H1 (cell line): ENCODE data around the gene RTN4. TPM values are rescaled to one million over a fixed set of nuclear protein-coding genes. Genes with fewer than 3 reads are reported as not detected.
A peak's percentile ranks its signal among the peaks of the same experiment; 100 is the strongest.

ENCODE experiments used
- CTCF ChIA-PET: fragments of 300-600 bp; sonication (Branson Sonifier 250); formaldehyde crosslinking; loops from one replicate; lab custom pipeline; 2021; ENCODE audit not compliant: partially characterized antibody; lab: Charles Lee
- POLR2A ChIA-PET: fragments of 300-600 bp; sonication (Branson Sonifier 250); formaldehyde crosslinking; loops from one replicate; lab custom pipeline; 2021; ENCODE audit warnings: inconsistent platforms; ENCODE audit not compliant: partially characterized antibody; lab: Charles Lee
- DNase-seq, 2 experiments: peaks; one replicate each; pipeline versions ENCODE4 v3.0.0 to v3.0.0-alpha.2; 2010 to 2022; ENCODE audit warnings: low spot score in 2 of 2, low read depth in 1 of 2, mixed read lengths in 1 of 2
- FAIRE-seq: peaks from 2 replicates; lab custom pipeline; 2011; peaks lifted over from hg19 to GRCh38; lab: Jason Lieb, UNC
- H2AFZ ChIP-seq: 2 replicates; pipeline ENCODE4 v1.8.1; 2012; ENCODE audit warnings: low read length, inconsistent platforms
- H2AK5ac ChIP-seq: 2 replicates; pipeline ENCODE4 v1.6.1; 2013; ENCODE audit warnings: low read depth, low read length
- H2BK120ac ChIP-seq: replicated peaks from 2 replicates; pipeline ENCODE3; 2013; ENCODE audit warnings: low read depth, low read length, inconsistent platforms
- H2BK12ac ChIP-seq: 2 replicates; pipeline ENCODE4 v1.6.1; 2013; ENCODE audit warnings: low read depth, low read length
- H2BK15ac ChIP-seq: 2 replicates; pipeline ENCODE4 v1.6.1; 2013; ENCODE audit warnings: low read length
- H2BK20ac ChIP-seq: 2 replicates; pipeline ENCODE4 v1.6.1; 2013; ENCODE audit warnings: low read length
- H2BK5ac ChIP-seq: 2 replicates; pipeline ENCODE4 v1.6.1; 2013; ENCODE audit warnings: low read depth, low read length
- H3K14ac ChIP-seq: 2 replicates; pipeline ENCODE4 v1.6.1; 2013; ENCODE audit warnings: inconsistent platforms; ENCODE audit not compliant: insufficient read length
- H3K18ac ChIP-seq: 2 replicates; pipeline ENCODE4 v1.6.1; 2013; ENCODE audit warnings: low read length; ENCODE audit errors: extremely low read depth
- H3K23ac ChIP-seq: 2 replicates; pipeline ENCODE4 v1.6.1; 2013; ENCODE audit warnings: inconsistent platforms; ENCODE audit not compliant: insufficient read length
- H3K23me2 ChIP-seq: 2 replicates; pipeline ENCODE4 v1.6.1; 2013; ENCODE audit warnings: low read depth, low read length
- H3K27ac ChIP-seq: 2 replicates; pipeline ENCODE4 v1.6.1; 2011; ENCODE audit warnings: low read depth, low read length, inconsistent platforms
- H3K27me3 ChIP-seq, 4 experiments: replicated peaks in 1 of 4; 1 replicate in 1 of 4; 2 replicates in 3 of 4; pipeline versions ENCODE4 v1.6.1 to v1.8.1; 2011 to 2013; ENCODE audit warnings: low read length in 3 of 4, mild to moderate bottlenecking in 3 of 4, inconsistent platforms in 2 of 4, mixed read lengths in 2 of 4, moderate library complexity in 1 of 4; ENCODE audit not compliant: control insufficient read depth in 3 of 4, insufficient read depth in 3 of 4; ENCODE audit errors: extremely low read depth in 1 of 4
- H3K36me3 ChIP-seq, 4 experiments: 2 replicates each; pipeline versions ENCODE4 v1.6.1 to v1.8.1; 2011 to 2013; ENCODE audit warnings: mild to moderate bottlenecking in 4 of 4, low read length in 3 of 4, moderate library complexity in 2 of 4, control low read depth in 1 of 4, inconsistent platforms in 1 of 4; ENCODE audit not compliant: insufficient read depth in 4 of 4, control insufficient read depth in 2 of 4
- H3K4ac ChIP-seq: replicated peaks from 2 replicates; pipeline ENCODE3; 2013; ENCODE audit warnings: low read length, low read depth, mixed read lengths, inconsistent platforms; ENCODE audit not compliant: insufficient read length
- H3K4me1 ChIP-seq, 4 experiments: replicated peaks in 1 of 4; 1 replicate in 1 of 4; 2 replicates in 3 of 4; pipeline versions ENCODE4 v1.6.1 to v1.8.1; 2011 to 2013; ENCODE audit warnings: low read length in 3 of 4, inconsistent platforms in 2 of 4, mixed read lengths in 1 of 4; ENCODE audit not compliant: insufficient read depth in 4 of 4, control insufficient read depth in 3 of 4
- H3K4me2 ChIP-seq, 2 experiments: 2 replicates each; pipeline versions ENCODE4 v1.6.1 to v1.8.1; 2011 to 2013; ENCODE audit warnings: low read depth in 2 of 2, low read length in 2 of 2, control low read depth in 1 of 2, inconsistent platforms in 1 of 2, mild to moderate bottlenecking in 1 of 2; ENCODE audit not compliant: insufficient read depth in 1 of 2
- H3K4me3 ChIP-seq, 4 experiments: fragments of 200-600, 300-600 bp in 1 of 4; sonication (generic), shearing (Covaris generic), sonication (Bioruptor Twin) in 1 of 4; 2 replicates each; pipeline versions ENCODE4 v1.5.1 to v1.8.1; 2011 to 2016; ENCODE audit warnings: low read length in 4 of 4, low read depth in 3 of 4, control low read depth in 2 of 4, inconsistent platforms in 2 of 4, mild to moderate bottlenecking in 2 of 4, mixed read lengths in 1 of 4, moderate library complexity in 1 of 4; ENCODE audit not compliant: insufficient read depth in 2 of 4; ENCODE audit errors: extremely low read depth in 1 of 4
- H3K56ac ChIP-seq: replicated peaks from 2 replicates; pipeline ENCODE3; 2013; ENCODE audit warnings: low read depth, mild to moderate bottlenecking, mixed read lengths, low read length, inconsistent platforms; ENCODE audit not compliant: insufficient read length
- H3K79me1 ChIP-seq: 2 replicates; pipeline ENCODE4 v1.6.1; 2013; ENCODE audit warnings: low read depth, low read length, control low read depth
- H3K79me2 ChIP-seq, 2 experiments: 2 replicates each; pipeline versions ENCODE4 v1.6.1 to v1.8.1; 2012 to 2013; ENCODE audit warnings: low read length in 2 of 2, mild to moderate bottlenecking in 2 of 2, inconsistent platforms in 1 of 2; ENCODE audit not compliant: insufficient read depth in 2 of 2, control insufficient read depth in 1 of 2
- H3K9ac ChIP-seq, 4 experiments: replicated peaks in 1 of 4; 1 replicate in 1 of 4; 2 replicates in 3 of 4; pipeline versions ENCODE4 v1.6.1 to v1.8.1; 2011 to 2013; ENCODE audit warnings: low read depth in 3 of 4, low read length in 3 of 4, control low read depth in 2 of 4, mild to moderate bottlenecking in 2 of 4, moderate library complexity in 2 of 4, inconsistent platforms in 1 of 4; ENCODE audit errors: extremely low read depth in 1 of 4
- H3K9me3 ChIP-seq, 2 experiments: 2 replicates each; pipeline versions ENCODE4 v1.6.1 to v1.8.1; 2012 to 2013; ENCODE audit warnings: mild to moderate bottlenecking in 2 of 2, moderate library complexity in 2 of 2, control low read depth in 1 of 2, inconsistent platforms in 1 of 2, low read depth in 1 of 2, low read length in 1 of 2, mixed read lengths in 1 of 2; ENCODE audit not compliant: insufficient read depth in 2 of 2
- H4K20me1 ChIP-seq, 2 experiments: replicated peaks in 1 of 2; 2 replicates each; pipeline versions ENCODE3 to v1.8.1; 2011 to 2013; ENCODE audit warnings: inconsistent platforms in 2 of 2, low read length in 2 of 2, mild to moderate bottlenecking in 1 of 2; ENCODE audit not compliant: insufficient read depth in 2 of 2, control insufficient read depth in 1 of 2
- H4K5ac ChIP-seq: 2 replicates; pipeline ENCODE4 v1.6.1; 2013; ENCODE audit warnings: low read length, low read depth, mixed read lengths, inconsistent platforms; ENCODE audit not compliant: insufficient read length
- H4K8ac ChIP-seq: 2 replicates; pipeline ENCODE4 v1.8.0; 2013; ENCODE audit warnings: mild to moderate bottlenecking, moderate library complexity, low read length, inconsistent platforms; ENCODE audit not compliant: insufficient read depth; ENCODE audit errors: extremely low read depth
- H4K91ac ChIP-seq: replicated peaks from 2 replicates; pipeline ENCODE3; 2013; ENCODE audit warnings: low read length, mixed read lengths, inconsistent platforms; ENCODE audit not compliant: insufficient read length
- CHD2 ChIP-seq: IDR thresholded peaks from 2 replicates; pipeline ENCODE4 v1.6.1; 2012; ENCODE audit warnings: low read length, improper control_type of control experiment
- JUND ChIP-seq: IDR thresholded peaks from 2 replicates; pipeline ENCODE4 v1.6.1; 2011; ENCODE audit warnings: mild to moderate bottlenecking, improper control_type of control experiment, low read length
- KDM4A ChIP-seq: IDR thresholded peaks from one replicate; pipeline ENCODE4 v1.7.1; 2012; ENCODE audit warnings: low read depth, mild to moderate bottlenecking, moderate library complexity, low read length, inconsistent platforms; ENCODE audit not compliant: severe bottlenecking
- RXRA ChIP-seq: IDR thresholded peaks from 2 replicates; pipeline ENCODE4 v1.6.1; 2011; ENCODE audit warnings: low read depth, mild to moderate bottlenecking, low read length, moderate library complexity; ENCODE audit not compliant: insufficient read depth
- SAP30 ChIP-seq: fragments of 300-600 bp; sonication (generic); IDR thresholded peaks from 2 replicates; pipeline ENCODE4 v1.7.1; 2012; ENCODE audit warnings: low read length, moderate library complexity, mild to moderate bottlenecking, inconsistent platforms; ENCODE audit not compliant: insufficient read depth, insufficient replicate concordance
- ZNF274 ChIP-seq: IDR thresholded peaks from 2 replicates; pipeline ENCODE4 v1.7.0; 2012; ENCODE audit warnings: low read length, borderline replicate concordance; ENCODE audit errors: extremely low read depth
- WGBS, 2 experiments: shearing (Covaris generic) in 1 of 2; methylation state at CpG; one replicate each; pipeline versions ENCODE4 v1.1.6 to v1.1.7; 2013 to 2015; ENCODE audit warnings: low lambda C conversion rate in 2 of 2, mixed read lengths in 2 of 2, inconsistent platforms in 1 of 2, low coverage in 1 of 2, missing lambda C conversion rate in 1 of 2; ENCODE audit not compliant: insufficient replicate concordance in 2 of 2, insufficient coverage in 1 of 2, insufficient read length in 1 of 2; ENCODE audit errors: extremely low coverage in 1 of 2, missing lambda C conversion rate in 1 of 2; 5-methylcytosine and 5-hydroxymethylcytosine counted together
- polyA plus RNA-seq, 7 experiments: library from polyadenylated mRNA; depleted of rRNA in 3 of 7; stranded (reverse) in 5 of 7; unstranded in 2 of 7; fragments of >200 nt in 5 of 7; fragments of 200-250 nt in 2 of 7; gene quantifications; 1 replicate in 5 of 7; 2 replicates in 1 of 7; 4 replicates in 1 of 7; pipeline versions ENCODE4 v1.2.1 to v1.2.3, GENCODE V29; 2011 to 2013; ENCODE audit warnings: missing spikeins in 2 of 7, mixed read lengths in 2 of 7
- total RNA-seq: library from RNA; stranded (reverse); fragmentation: NEBNext Ultra II Directional; extraction: Animal tissue kit (Norgen Biotek cat#: 25700); gene quantifications from 2 replicates; pipeline ENCODE4 v1.2.1, GENCODE V29; 2021
- TF ChIP-seq, protein P1 (sequence below), 3 experiments: IDR thresholded peaks; 1 replicate in 2 of 3; 2 replicates in 1 of 3; pipeline versions ENCODE4 v1.5.1 to v1.6.1; 2011; ENCODE audit warnings: low read length in 3 of 3, mild to moderate bottlenecking in 3 of 3, inconsistent platforms in 2 of 3, low read depth in 1 of 3, moderate library complexity in 1 of 3; ENCODE audit not compliant: insufficient read depth in 1 of 3; ENCODE audit errors: control extremely low read depth in 1 of 3

The RTN4 gene
- total and polyA plus RNA-seq, 2 of the 8 experiments (the other 6 are each of a cell fraction or from before 2014, with no cell fraction given) = 179 to 242 TPM

DNA sequence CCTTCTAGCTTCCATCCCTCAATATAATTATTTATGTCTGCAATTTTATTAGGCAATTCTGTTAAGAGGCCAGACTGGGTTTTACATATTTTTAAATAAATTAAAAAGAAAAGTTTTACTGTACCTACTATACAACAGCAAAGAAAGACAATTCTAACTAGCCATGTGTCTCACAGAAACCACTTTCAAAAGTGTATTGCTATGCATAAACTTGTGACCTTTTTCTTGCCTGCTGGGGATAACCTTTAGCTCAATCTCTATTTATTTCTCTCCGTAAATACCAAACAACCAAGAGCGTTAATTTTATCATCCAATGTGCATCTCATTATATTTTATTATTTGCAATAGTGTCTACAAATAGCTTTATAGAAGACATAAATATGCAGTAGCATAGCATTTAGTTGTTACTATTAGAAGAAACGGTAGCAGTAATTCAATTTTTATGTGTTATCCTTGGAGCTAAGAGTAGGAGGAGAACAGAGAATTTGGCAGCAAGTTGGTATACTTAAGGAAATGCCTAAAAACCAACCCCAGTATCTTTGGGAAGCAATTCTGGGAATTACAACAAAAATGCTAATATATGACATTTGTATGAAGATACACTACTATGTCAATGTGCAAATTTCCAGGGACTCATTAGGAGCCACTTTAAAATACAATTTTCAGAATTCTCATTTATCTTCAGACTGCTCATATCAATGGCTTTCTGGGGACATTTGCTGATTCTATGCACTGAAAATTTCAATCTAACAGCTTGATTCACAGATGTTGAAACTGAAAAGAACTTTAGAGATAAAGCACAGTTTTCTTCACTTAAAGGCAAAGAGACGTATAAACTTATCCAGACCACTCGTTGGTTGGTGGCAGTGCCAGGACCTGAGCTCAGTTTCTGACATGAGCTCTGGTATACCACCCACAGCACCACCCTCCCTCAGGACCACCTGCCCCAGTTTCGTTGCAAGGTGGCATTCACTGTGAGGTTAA lies 23.0 kb upstream of the RTN4 start:
- Histone ChIP-seq H3K4me1 (no peaks in the 10 kb centered on the region), H4K20me1 (no peaks in the 10 kb centered on the region), H2BK12ac (0 out of 2 replicates have a peak overlapping the region, but pooled peaks have one; percentile 76), H3K56ac (no peak overlapping the region), H3K23ac (no peak overlapping the region), H2AK5ac (no peak overlapping the region), H3K9ac (peak overlapping the region in 1 of 4 experiments; percentile 11; a peak in 1 of 7 replicates), H4K91ac (no peak overlapping the region), H3K14ac (no peak overlapping the region), H4K8ac (no peak overlapping the region), H4K5ac (no peak overlapping the region), H2AFZ (no peak overlapping the region), H2BK20ac (peak overlapping the region; percentile 15; the same call in 1 of the 2 replicates), H3K18ac (no peak overlapping the region), H3K36me3 (no peaks in the 10 kb centered on the region), H3K4me3 (no peak overlapping the region), H3K27me3 (no peaks in the 10 kb centered on the region), H3K4ac (no peak overlapping the region), H3K4me2 (no peak overlapping the region), H3K79me1 (no peaks in the 10 kb centered on the region), H3K23me2 (no peaks in the 10 kb centered on the region), H2BK5ac (no peak overlapping the region), H3K27ac (no peak overlapping the region), H3K9me3 (no peaks in the 10 kb centered on the region), H3K79me2 (no peaks in the 10 kb centered on the region), H2BK120ac (no peak overlapping the region), H2BK15ac (0 out of 2 replicates have a peak overlapping the region, but pooled peaks have one; percentile 8)
- ChIA-PET CTCF (interaction anchor here (0.6 to 1.8 kb wide), 6 partner anchors 41 to 100 kb away, joined by 3 to 6 read pairs (median 4); no protein-coding TSS in a partner anchor), POLR2A (interaction anchor here (0.6 to 1.4 kb wide), 2 partner anchors 23 to 77 kb away, joined by 3 read pairs; partner anchors contain the start of gene RTN4)
- WGBS, 2 experiments = 88% methylated on average over 6 of the region's 6 CpGs; no CpG with 5 or more reads in 1 of the 2 experiments
- no peak for FAIRE-seq
- no peak for DNase-seq
- TF ChIP-seq KDM4A = no peak
- TF ChIP-seq RXRA = no peak
- no peak for TF ChIP-seq JUND
- TF ChIP-seq ZNF274 = no peak
- no peak for TF ChIP-seq CHD2
- TF ChIP-seq, protein P1, sequence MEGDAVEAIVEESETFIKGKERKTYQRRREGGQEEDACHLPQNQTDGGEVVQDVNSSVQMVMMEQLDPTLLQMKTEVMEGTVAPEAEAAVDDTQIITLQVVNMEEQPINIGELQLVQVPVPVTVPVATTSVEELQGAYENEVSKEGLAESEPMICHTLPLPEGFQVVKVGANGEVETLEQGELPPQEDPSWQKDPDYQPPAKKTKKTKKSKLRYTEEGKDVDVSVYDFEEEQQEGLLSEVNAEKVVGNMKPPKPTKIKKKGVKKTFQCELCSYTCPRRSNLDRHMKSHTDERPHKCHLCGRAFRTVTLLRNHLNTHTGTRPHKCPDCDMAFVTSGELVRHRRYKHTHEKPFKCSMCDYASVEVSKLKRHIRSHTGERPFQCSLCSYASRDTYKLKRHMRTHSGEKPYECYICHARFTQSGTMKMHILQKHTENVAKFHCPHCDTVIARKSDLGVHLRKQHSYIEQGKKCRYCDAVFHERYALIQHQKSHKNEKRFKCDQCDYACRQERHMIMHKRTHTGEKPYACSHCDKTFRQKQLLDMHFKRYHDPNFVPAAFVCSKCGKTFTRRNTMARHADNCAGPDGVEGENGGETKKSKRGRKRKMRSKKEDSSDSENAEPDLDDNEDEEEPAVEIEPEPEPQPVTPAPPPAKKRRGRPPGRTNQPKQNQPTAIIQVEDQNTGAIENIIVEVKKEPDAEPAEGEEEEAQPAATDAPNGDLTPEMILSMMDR (IDR thresholded peaks at IDR 0.05; ENCODE audit: control extremely low read depth in 1 of 3, insufficient read depth in 1 of 3, low read depth in 1 of 3, low read length in 3 of 3) = no peak
- TF ChIP-seq SAP30 = no peak
